Trophoblast cell (in vitro differentiated cells and primary cell): ENCODE data around the gene COX7B2.

Source experiments
- DNase-seq, 2 donors: peaks; one replicate each; pipeline ENCODE4 v3.0.0-alpha.2; 2016
- H2AFZ ChIP-seq: 2 replicates; pipeline ENCODE4 v1.6.1; 2013; ENCODE audit warnings: low read length, moderate library complexity, mild to moderate bottlenecking; ENCODE audit not compliant: insufficient read depth, poor library complexity
- H2AK5ac ChIP-seq: 2 replicates; pipeline ENCODE4 v1.6.1; 2013; ENCODE audit warnings: mild to moderate bottlenecking, low read length
- H2BK120ac ChIP-seq: 2 replicates; pipeline ENCODE4 v1.6.1; 2013; ENCODE audit warnings: low read length, mild to moderate bottlenecking, moderate library complexity; ENCODE audit not compliant: insufficient read depth, poor library complexity
- H2BK12ac ChIP-seq: 2 replicates; pipeline ENCODE4 v1.6.1; 2013; ENCODE audit warnings: mild to moderate bottlenecking, low read length, moderate library complexity
- H2BK5ac ChIP-seq: 2 replicates; pipeline ENCODE4 v1.6.1; 2013; ENCODE audit warnings: low read length, low read depth, moderate library complexity, mild to moderate bottlenecking; ENCODE audit not compliant: poor library complexity
- H3K14ac ChIP-seq: 2 replicates; pipeline ENCODE4 v1.6.1; 2013; ENCODE audit warnings: mild to moderate bottlenecking, low read length
- H3K18ac ChIP-seq: 2 replicates; pipeline ENCODE4 v1.6.1; 2013; ENCODE audit warnings: mild to moderate bottlenecking, low read length
- H3K23ac ChIP-seq: 2 replicates; pipeline ENCODE4 v1.6.1; 2013; ENCODE audit warnings: low read length
- H3K27ac ChIP-seq: 2 replicates; pipeline ENCODE4 v1.5.1; 2013; ENCODE audit warnings: low read depth, mild to moderate bottlenecking, inconsistent platforms, low read length, moderate library complexity
- H3K27me3 ChIP-seq: 2 replicates; pipeline ENCODE4 v1.6.1; 2013; ENCODE audit warnings: inconsistent platforms, mild to moderate bottlenecking, low read length, moderate library complexity; ENCODE audit not compliant: insufficient read depth
- H3K36me3 ChIP-seq, 2 experiments: 1 replicate in 1 of 2; 2 replicates in 1 of 2; pipeline ENCODE4 v1.6.1; 2013; ENCODE audit warnings: low read length in 2 of 2, mild to moderate bottlenecking in 2 of 2, moderate library complexity in 1 of 2; ENCODE audit not compliant: insufficient read depth in 2 of 2, control insufficient read depth in 1 of 2
- H3K4ac ChIP-seq: 2 replicates; pipeline ENCODE4 v1.6.1; 2013; ENCODE audit warnings: low read depth, mild to moderate bottlenecking, low read length, moderate library complexity
- H3K4me1 ChIP-seq, 2 experiments: 1 replicate in 1 of 2; 2 replicates in 1 of 2; pipeline ENCODE4 v1.6.1; 2013; ENCODE audit warnings: low read length in 2 of 2, mild to moderate bottlenecking in 2 of 2, moderate library complexity in 1 of 2; ENCODE audit not compliant: insufficient read depth in 2 of 2, control insufficient read depth in 1 of 2
- H3K4me2 ChIP-seq: 2 replicates; pipeline ENCODE4 v1.6.1; 2013; ENCODE audit warnings: inconsistent platforms, mild to moderate bottlenecking, low read length, moderate library complexity
- H3K4me3 ChIP-seq: 2 replicates; pipeline ENCODE4 v1.5.1; 2013; ENCODE audit warnings: mild to moderate bottlenecking, low read depth, low read length, inconsistent platforms
- H3K79me1 ChIP-seq: one replicate; pipeline ENCODE4 v1.6.1; 2013; ENCODE audit warnings: low read length
- H3K79me2 ChIP-seq: 2 replicates; pipeline ENCODE4 v1.6.1; 2013; ENCODE audit warnings: low read length, mild to moderate bottlenecking; ENCODE audit not compliant: control insufficient read depth, insufficient read depth, poor library complexity
- H3K9ac ChIP-seq: 2 replicates; pipeline ENCODE4 v1.6.1; 2013; ENCODE audit warnings: mild to moderate bottlenecking, low read length
- H3K9me3 ChIP-seq: 2 replicates; pipeline ENCODE4 v1.6.1; 2013; ENCODE audit warnings: low read depth, mild to moderate bottlenecking, control low read depth, inconsistent platforms, low read length; ENCODE audit not compliant: insufficient read depth
- H4K12ac ChIP-seq: 2 replicates; pipeline ENCODE4 v1.6.1; 2013; ENCODE audit warnings: low read depth, mild to moderate bottlenecking, low read length, moderate library complexity
- H4K8ac ChIP-seq: 2 replicates; pipeline ENCODE4 v1.6.1; 2013; ENCODE audit warnings: low read depth, mild to moderate bottlenecking, low read length, moderate library complexity
- H4K91ac ChIP-seq: one replicate; pipeline ENCODE4 v1.6.1; 2013; ENCODE audit warnings: low read depth, mild to moderate bottlenecking, low read length, moderate library complexity
- WGBS: extraction: QIAGEN DNeasy Blood & Tissue Kit; methylation state at CpG from one replicate; pipeline ENCODE4 v1.1.7; 2013; ENCODE audit warnings: missing lambda C conversion rate; ENCODE audit not compliant: insufficient read length, insufficient coverage; ENCODE audit errors: extremely low coverage; 5-methylcytosine and 5-hydroxymethylcytosine counted together

COX7B2 gene

DNA sequence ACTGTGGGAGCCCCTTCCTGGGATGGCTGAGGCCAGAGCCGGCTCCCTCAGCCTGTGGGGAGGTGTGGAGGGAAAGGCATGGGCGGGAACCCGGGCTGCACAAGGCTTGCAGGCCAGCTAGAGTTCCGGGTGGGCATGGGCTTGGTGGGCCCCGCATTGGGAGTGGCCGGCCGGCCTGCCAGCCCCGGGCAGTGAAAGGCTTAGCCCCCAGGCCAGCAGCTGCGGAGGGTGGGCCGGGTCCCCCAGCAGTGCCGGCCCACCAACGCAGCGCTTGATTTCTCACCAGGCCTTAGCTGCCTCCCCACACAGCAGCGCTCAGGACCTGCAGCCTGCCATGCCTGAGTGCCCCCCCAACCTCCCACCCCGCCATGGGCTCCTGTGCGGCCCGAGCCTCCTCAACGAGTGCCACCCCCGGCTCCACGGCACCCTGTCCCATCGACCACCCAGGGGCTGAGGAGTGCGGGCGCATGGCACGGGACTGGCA is 78.0 kb downstream of the COX7B2 start:
- H4K8ac ChIP-seq: no peak overlapping the region
- H3K4me1 ChIP-seq: no peaks in the 10 kb centered on the region
- H3K79me1 ChIP-seq: no peaks in the 10 kb centered on the region
- H3K9me3 ChIP-seq: no peaks in the 10 kb centered on the region
- H3K36me3 ChIP-seq: no peaks in the 10 kb centered on the region
- H2BK120ac ChIP-seq: no peak overlapping the region
- no peak overlapping the region for H3K4me3 ChIP-seq
- H3K14ac ChIP-seq: no peak overlapping the region
- no peak overlapping the region for H3K18ac ChIP-seq
- H3K27ac ChIP-seq: no peak overlapping the region
- H4K12ac ChIP-seq: no peak overlapping the region
- H2BK5ac ChIP-seq: no peak overlapping the region
- H2AK5ac ChIP-seq: no peak overlapping the region
- DNase-seq: no peak
- no peak overlapping the region for H3K23ac ChIP-seq
- WGBS: no CpG with 5 or more reads among the region's 24 CpGs
- H2BK12ac ChIP-seq: no peak overlapping the region
- no peak overlapping the region for H3K4ac ChIP-seq
- no peak overlapping the region for H3K4me2 ChIP-seq
- H3K79me2 ChIP-seq: no peaks in the 10 kb centered on the region
- H3K9ac ChIP-seq: no peak overlapping the region
- no peaks in the 10 kb centered on the region for H3K27me3 ChIP-seq
- H4K91ac ChIP-seq: no peak overlapping the region
- H2AFZ ChIP-seq: no peak overlapping the region

DNA sequence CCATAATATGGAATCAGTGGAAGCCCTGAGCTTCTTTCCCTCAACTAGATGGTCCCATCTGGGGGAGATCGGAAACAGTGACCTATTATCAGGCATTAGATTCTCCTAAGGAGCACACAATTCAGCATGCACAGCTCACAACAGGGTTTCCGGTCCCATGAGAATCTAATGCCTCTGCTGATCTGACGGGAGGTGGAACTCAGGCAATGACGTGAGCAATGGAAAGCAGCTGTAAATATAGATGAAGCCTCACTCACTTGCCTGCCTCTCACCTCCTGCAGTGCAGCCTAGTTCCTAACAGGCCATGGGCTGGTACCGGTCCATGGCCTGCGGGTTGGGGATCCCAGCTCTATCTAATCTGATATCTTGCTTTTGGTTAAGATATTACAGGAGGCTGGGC is 88.9 kb downstream of the COX7B2 start:
- no peak overlapping the region for H2BK12ac ChIP-seq
- no peaks in the 10 kb centered on the region for H3K79me1 ChIP-seq
- no peak overlapping the region for H3K9ac ChIP-seq
- WGBS: no CpG with 5 or more reads among the region's 6 CpGs
- H3K79me2 ChIP-seq: no peaks in the 10 kb centered on the region
- no peaks in the 10 kb centered on the region for H3K27me3 ChIP-seq
- no peak overlapping the region for H3K4me3 ChIP-seq
- no peak overlapping the region for H4K12ac ChIP-seq
- no peak overlapping the region for H3K14ac ChIP-seq
- H4K8ac ChIP-seq: no peak overlapping the region
- no peak overlapping the region for H3K18ac ChIP-seq
- H3K4me2 ChIP-seq: no peak overlapping the region
- no peak overlapping the region for H3K4ac ChIP-seq
- H3K23ac ChIP-seq: no peak overlapping the region
- no peak overlapping the region for H2BK120ac ChIP-seq
- H3K36me3 ChIP-seq: no peaks in the 10 kb centered on the region
- no peaks in the 10 kb centered on the region for H3K9me3 ChIP-seq
- no peak overlapping the region for H3K27ac ChIP-seq
- no peaks in the 10 kb centered on the region for H3K4me1 ChIP-seq
- DNase-seq: no peak
- H2BK5ac ChIP-seq: no peak overlapping the region
- no peak overlapping the region for H2AK5ac ChIP-seq
- no peak overlapping the region for H2AFZ ChIP-seq
- no peak overlapping the region for H4K91ac ChIP-seq

DNA sequence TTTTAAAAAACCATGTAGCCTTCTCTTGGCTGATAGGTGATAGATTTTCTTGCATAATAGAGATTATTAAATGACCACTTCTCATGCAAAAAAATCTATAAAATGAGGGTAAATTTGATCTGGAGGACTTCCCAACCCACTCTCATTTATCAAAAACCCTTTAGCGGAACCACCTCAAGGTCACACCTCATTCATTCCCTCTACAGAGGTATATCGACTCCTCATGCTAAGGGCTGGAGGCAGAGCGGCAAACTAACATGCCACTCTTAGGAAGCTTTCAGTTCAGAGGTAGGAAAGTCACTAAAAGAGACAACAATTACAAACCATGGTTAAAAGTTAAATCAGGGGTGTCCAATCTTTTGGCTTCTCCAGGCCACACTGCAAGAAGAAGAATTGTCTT is 90.0 kb downstream of the COX7B2 start:
- Histone ChIP-seq H2BK120ac (no peak overlapping the region), H2BK12ac (no peak overlapping the region), H3K27ac (no peak overlapping the region), H3K4me3 (no peak overlapping the region), H3K14ac (no peak overlapping the region), H2BK5ac (no peak overlapping the region), H3K4ac (no peak overlapping the region), H2AK5ac (no peak overlapping the region), H3K18ac (no peak overlapping the region), H4K12ac (no peak overlapping the region), H3K9me3 (no peaks in the 10 kb centered on the region), H3K9ac (no peak overlapping the region), H3K79me1 (no peaks in the 10 kb centered on the region), H3K4me2 (no peak overlapping the region), H3K4me1 (no peaks in the 10 kb centered on the region), H2AFZ (no peak overlapping the region), H3K27me3 (no peaks in the 10 kb centered on the region), H4K91ac (no peak overlapping the region), H3K23ac (no peak overlapping the region), H3K36me3 (no peaks in the 10 kb centered on the region), H4K8ac (no peak overlapping the region), H3K79me2 (no peaks in the 10 kb centered on the region)
- no CpG with 5 or more reads among the region's 3 CpGs for WGBS
- no peak for DNase-seq

DNA sequence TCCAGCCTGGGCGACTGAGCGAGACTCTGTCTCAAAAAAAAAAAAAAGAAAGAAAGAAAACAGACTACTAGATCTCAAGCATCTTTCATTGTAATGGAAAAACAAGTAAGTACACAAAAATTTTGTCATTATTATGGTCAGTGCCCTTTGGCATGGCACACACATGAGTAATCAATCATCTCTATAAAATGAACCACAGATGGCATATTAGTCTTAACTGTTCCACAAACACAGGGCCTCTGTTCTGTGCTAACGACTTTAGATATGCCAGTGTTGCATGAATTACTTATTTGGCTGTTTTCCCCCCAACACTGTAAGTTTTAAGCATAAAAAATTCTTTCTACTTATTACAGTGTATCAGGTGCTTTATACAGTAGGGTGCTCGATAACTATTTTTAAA is 90.4 kb downstream of the COX7B2 start:
- no peaks in the 10 kb centered on the region for H3K79me2 ChIP-seq
- no peak overlapping the region for H3K27ac ChIP-seq
- H2BK5ac ChIP-seq: no peak overlapping the region

More for the DNA sequence above, 90.4 kb downstream of the COX7B2 start:
- no peak overlapping the region for H3K23ac ChIP-seq
- H3K4me3 ChIP-seq: no peak overlapping the region
- H4K91ac ChIP-seq: no peak overlapping the region
- WGBS: no CpG with 5 or more reads among the region's 4 CpGs
- no peak overlapping the region for H3K18ac ChIP-seq
- H2BK120ac ChIP-seq: no peak overlapping the region
- H3K79me1 ChIP-seq: no peaks in the 10 kb centered on the region
- no peaks in the 10 kb centered on the region for H3K36me3 ChIP-seq
- H2AK5ac ChIP-seq: no peak overlapping the region
- H3K4me1 ChIP-seq: no peaks in the 10 kb centered on the region
- no peak overlapping the region for H2AFZ ChIP-seq
- no peak overlapping the region for H3K9ac ChIP-seq
- no peak overlapping the region for H4K8ac ChIP-seq
- no peak overlapping the region for H2BK12ac ChIP-seq
- H3K27me3 ChIP-seq: no peaks in the 10 kb centered on the region
- no peak overlapping the region for H3K4me2 ChIP-seq
- H4K12ac ChIP-seq: no peak overlapping the region
- DNase-seq: no peak
- no peaks in the 10 kb centered on the region for H3K9me3 ChIP-seq
- no peak overlapping the region for H3K14ac ChIP-seq
- H3K4ac ChIP-seq: no peak overlapping the region
